ENCODE results near the gene ANKS1B.

The ANKS1B gene

DNA sequence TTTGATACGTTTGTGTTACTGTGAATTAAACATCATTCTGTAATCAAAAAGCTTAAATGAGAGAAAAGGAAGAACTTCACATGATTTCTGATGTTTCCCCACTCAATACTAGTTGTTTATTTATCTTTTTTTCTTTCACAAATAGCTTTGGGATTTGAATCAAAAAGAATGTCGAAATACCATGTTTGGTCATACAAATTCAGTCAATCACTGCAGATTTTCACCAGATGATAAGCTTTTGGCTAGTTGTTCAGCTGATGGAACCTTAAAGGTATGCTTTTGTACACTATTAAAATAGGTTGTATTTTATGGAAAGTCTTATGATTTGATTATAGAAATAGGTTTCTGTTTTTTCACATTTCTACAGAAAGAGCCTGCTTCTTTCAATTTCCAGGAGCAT, 1298.1 kb downstream of the ANKS1B start:
- H3K4me3 ChIP-seq (ENCODE audit: low read length in 2 of 2): no peak overlapping the region
- H3K36me3 ChIP-seq (ENCODE audit: control insufficient read depth in 2 of 2, insufficient read depth in 2 of 2, low read length in 2 of 2): peaks cover 28 to 57% of the 10 kb centered on the region in 2 donors
- H3K4me1 ChIP-seq (ENCODE audit: control insufficient read depth in 2 of 2, insufficient read depth in 2 of 2, low read length in 2 of 2): no peaks in the 10 kb centered on the region
- no peak overlapping the region for H3K27ac ChIP-seq (ENCODE audit: low read depth in 2 of 2, low read length in 2 of 2)
- no peaks in the 10 kb centered on the region for H3K27me3 ChIP-seq (ENCODE audit: control insufficient read depth in 2 of 2, insufficient read depth in 2 of 2, low read length in 2 of 2)
- H3K9me3 ChIP-seq (ENCODE audit: control insufficient read depth in 2 of 2, low read length in 2 of 2): no peaks in the 10 kb centered on the region
- H3K9ac ChIP-seq (ENCODE audit: low read depth in 1 of 2, low read length in 2 of 2): no peak overlapping the region

Measured in mucosa of rectum (tissue), 2 donors.